Naive thymus-derived CD8-positive, alpha-beta T cell (primary cell): ENCODE results near the gene CD163. TPM values are rescaled to one million over a fixed set of nuclear protein-coding genes. Genes with fewer than 3 reads are reported as not detected.
"Not testable (repeated sequence)": the region's sequence is repeated elsewhere in the genome, so short reads cannot be mapped to it uniquely, and the experiment has no call there.

Experiments
- ATAC-seq, 2 donors: fragments of 150-1000 bp; cut with Tn5 transposase in 1 of 2; sonication (Bioruptor Pico), chemical (Tn5 transposase) in 1 of 2; 1 replicate in 1 of 2; 2 replicates in 1 of 2; pipeline ENCODE4 v1.10.0; 2021; ENCODE audit warnings: mild to moderate bottlenecking in 2 of 2, moderate library complexity in 2 of 2
- POLR2A ChIA-PET: fragments of 350-600 bp; sonication (Branson Sonifier 250); formaldehyde crosslinking; loops from one replicate; lab custom pipeline; 2021; ENCODE audit warnings: antibody characterized with exemption; lab: Charles Lee
- DNase-seq, 10 donors: peaks; one replicate each; pipeline versions ENCODE4 v3.0.0 to v3.0.0-alpha.2; 2020 to 2022
- H3K27ac Mint-ChIP-seq, 10 donors: one replicate each; pipeline ENCODE4 v1.8.0; 2020 to 2022; ENCODE audit warnings: mild to moderate bottlenecking in 10 of 10, mixed read lengths in 10 of 10, moderate library complexity in 4 of 10, inconsistent platforms in 1 of 10
- H3K27me3 Mint-ChIP-seq, 5 donors: one replicate each; pipeline ENCODE4 v1.8.0; 2021 to 2022; ENCODE audit warnings: mixed read lengths in 5 of 5
- H3K36me3 Mint-ChIP-seq, 3 donors: one replicate each; pipeline ENCODE4 v1.8.0; 2020 to 2022; ENCODE audit warnings: mixed read lengths in 3 of 3, mild to moderate bottlenecking in 2 of 3, inconsistent platforms in 1 of 3
- H3K4me1 Mint-ChIP-seq, 4 donors: one replicate each; pipeline ENCODE4 v1.8.0; 2021 to 2022; ENCODE audit warnings: mixed read lengths in 4 of 4
- H3K4me3 Mint-ChIP-seq, 10 donors: one replicate each; pipeline ENCODE4 v1.8.0; 2020 to 2022; ENCODE audit warnings: mild to moderate bottlenecking in 10 of 10, mixed read lengths in 10 of 10, moderate library complexity in 6 of 10, inconsistent platforms in 1 of 10
- H3K9me3 Mint-ChIP-seq, 9 donors: one replicate each; pipeline ENCODE4 v1.8.0; 2020 to 2022; ENCODE audit warnings: mixed read lengths in 9 of 9, mild to moderate bottlenecking in 3 of 9, inconsistent platforms in 1 of 9, moderate library complexity in 1 of 9
- polyA plus RNA-seq, 3 donors: library from polyadenylated mRNA; unstranded; fragments of 300-500 nt; fragmentation: Illumina TruSeq; gene quantifications; one replicate each; pipeline ENCODE4 v1.2.3, GENCODE V29; 2021
- total RNA-seq, 8 experiments: library from RNA in 2 of 8; stranded (reverse) in 2 of 8; gene quantifications; one replicate each; pipeline ENCODE4 v1.2.3 and lab custom pipeline; 2021 to 2026

CD163 gene
- total RNA-seq: 1 to 10 TPM; 3.9 to 4.2 TPM
- under 1 TPM in 2 of 3 donors, not detected in 1; 0.06 to 0.32 TPM for polyA plus RNA-seq
- total RNA-seq (lab: John Stamatoyannopoulos, UW): 0 to 0.49 (median 0) reads per million in 6 experiments

- no peak within 1 kb of the TSS for H3K4me3 Mint-ChIP-seq
- ATAC-seq: no peak
- H3K36me3 Mint-ChIP-seq: peaks cover 0 to 5% (median 0%) of the 10 kb centered on the region in 3 donors
- POLR2A ChIA-PET: no interaction called here
- peaks cover 0 to 10% (median 2%) of the 10 kb centered on the region in 9 donors for H3K9me3 Mint-ChIP-seq
- H3K4me1 Mint-ChIP-seq: peaks cover 0 to under 1% (median 0%) of the 10 kb centered on the region in 4 donors
- no peak for DNase-seq
- H3K27me3 Mint-ChIP-seq: peaks cover 12 to 37% (median 18%) of the 10 kb centered on the region in 5 donors
- H3K27ac Mint-ChIP-seq: no peak within 1 kb of the TSS
Measured at GRCh38 chr12:7503686-7504415, at the start of gene CD163. Gene CD163 (minus strand): TSS chr12:7503777. CDS start chr12:7503690, 87 bp downstream.

- H3K27me3 Mint-ChIP-seq: peaks cover 17 to 71% (median 30%) of the 10 kb centered on the region in 5 donors
- no peak overlapping the region for H3K4me3 Mint-ChIP-seq
- no peak for ATAC-seq
- peaks cover 0 to 2% (median 0%) of the 10 kb centered on the region in 4 donors for H3K4me1 Mint-ChIP-seq
- H3K36me3 Mint-ChIP-seq: peaks cover 0 to 23% (median 8%) of the 10 kb centered on the region in 3 donors
- POLR2A ChIA-PET: no interaction called here
- DNase-seq: no peak
- H3K9me3 Mint-ChIP-seq: peaks cover 0 to 26% (median 11%) of the 10 kb centered on the region in 9 donors
- H3K27ac Mint-ChIP-seq: no peak overlapping the region
Measured at GRCh38 chr12:7542813-7543212, 39.2 kb upstream of the CD163 start.

GRCh38 chr12:7542046-7542445 lies 38.5 kb upstream of the CD163 start:
- POLR2A ChIA-PET: no interaction called here
- Mint-ChIP-seq H3K27ac (no peak overlapping the region), H3K4me3 (no peak overlapping the region), H3K4me1 (peaks cover 0 to 2% (median 0%) of the 10 kb centered on the region in 4 donors), H3K9me3 (peaks cover 0 to 28% (median 9%) of the 10 kb centered on the region in 9 donors), H3K27me3 (peaks cover 20 to 71% (median 32%) of the 10 kb centered on the region in 5 donors), H3K36me3 (peaks cover 0 to 25% (median 8%) of the 10 kb centered on the region in 3 donors)
- ATAC-seq (no peak), DNase-seq (no peak)

GRCh38 chr12:7514416-7514815 lies 10.8 kb upstream of the CD163 start:
- DNase-seq (no peak), ATAC-seq (no peak)
- POLR2A ChIA-PET: no interaction called here
- Mint-ChIP-seq H3K36me3 (no peaks in the 10 kb centered on the region), H3K4me3 (no peak overlapping the region), H3K27me3 (peaks cover 0 to 15% (median 3%) of the 10 kb centered on the region in 5 donors), H3K9me3 (peaks cover 0 to under 1% (median 0%) of the 10 kb centered on the region in 9 donors), H3K4me1 (no peaks in the 10 kb centered on the region), H3K27ac (no peak overlapping the region)

GRCh38 chr12:7512553-7512952 lies 9.0 kb upstream of the CD163 start:
- no peak overlapping the region for H3K4me3 Mint-ChIP-seq
- DNase-seq (no peak), ATAC-seq (no peak)
- POLR2A ChIA-PET: no interaction called here
- H3K27me3 Mint-ChIP-seq: peaks cover 4 to 29% (median 14%) of the 10 kb centered on the region in 5 donors
- H3K27ac Mint-ChIP-seq: no peak overlapping the region
- peaks cover 0 to 5% (median 0%) of the 10 kb centered on the region in 3 donors for H3K36me3 Mint-ChIP-seq
- peaks cover 0 to 1% (median 0%) of the 10 kb centered on the region in 4 donors for H3K4me1 Mint-ChIP-seq
- H3K9me3 Mint-ChIP-seq: peaks cover 0 to 15% (median 3%) of the 10 kb centered on the region in 9 donors

- DNase-seq, ATAC-seq, H3K4me1 Mint-ChIP-seq, H3K27ac Mint-ChIP-seq, POLR2A ChIA-PET, H3K36me3 Mint-ChIP-seq, H3K4me3 Mint-ChIP-seq: not testable (repeated sequence)
- H3K9me3 Mint-ChIP-seq: peaks cover 0 to 16% (median 6%) of the 10 kb centered on the region in 9 donors
- H3K27me3 Mint-ChIP-seq: peaks cover 5 to 28% (median 11%) of the 10 kb centered on the region in 5 donors
Measured at GRCh38 chr12:7509793-7510470, 6.4 kb upstream of the CD163 start.

GRCh38 chr12:7502612-7503011 lies 965 bp downstream of the CD163 start:
- POLR2A ChIA-PET: no interaction called here
- peaks cover 0 to 6% (median 0%) of the 10 kb centered on the region in 9 donors for H3K9me3 Mint-ChIP-seq
- ATAC-seq (no peak), DNase-seq (no peak)
- no peak overlapping the region for H3K27ac Mint-ChIP-seq
- no peaks in the 10 kb centered on the region for H3K36me3 Mint-ChIP-seq
- H3K4me3 Mint-ChIP-seq: no peak overlapping the region
- no peaks in the 10 kb centered on the region for H3K4me1 Mint-ChIP-seq
- peaks cover 12 to 38% (median 18%) of the 10 kb centered on the region in 5 donors for H3K27me3 Mint-ChIP-seq

GRCh38 chr12:7501031-7501588 lies 2.5 kb downstream of the CD163 start:
- POLR2A ChIA-PET: no interaction called here
- DNase-seq (no peak), ATAC-seq (no peak)
- no peaks in the 10 kb centered on the region for H3K4me1 Mint-ChIP-seq
- peaks cover 0 to 3% (median 0%) of the 10 kb centered on the region in 9 donors for H3K9me3 Mint-ChIP-seq
- H3K36me3 Mint-ChIP-seq: no peaks in the 10 kb centered on the region
- no peak overlapping the region for H3K4me3 Mint-ChIP-seq
- peaks cover 16 to 47% (median 22%) of the 10 kb centered on the region in 5 donors for H3K27me3 Mint-ChIP-seq
- H3K27ac Mint-ChIP-seq: no peak overlapping the region

GRCh38 chr12:7499636-7500035 lies 3.9 kb downstream of the CD163 start:
- H3K4me3 Mint-ChIP-seq: no peak overlapping the region
- ATAC-seq (no peak), DNase-seq (no peak)
- no peaks in the 10 kb centered on the region for H3K4me1 Mint-ChIP-seq
- H3K36me3 Mint-ChIP-seq: no peaks in the 10 kb centered on the region
- POLR2A ChIA-PET: no interaction called here
- no peak overlapping the region for H3K27ac Mint-ChIP-seq
- peaks cover 22 to 59% (median 28%) of the 10 kb centered on the region in 5 donors for H3K27me3 Mint-ChIP-seq
- H3K9me3 Mint-ChIP-seq: peaks cover 0 to 3% (median 0%) of the 10 kb centered on the region in 9 donors

- ATAC-seq (no peak), DNase-seq (no peak)
- no peak overlapping the region for H3K4me3 Mint-ChIP-seq
- H3K36me3 Mint-ChIP-seq: no peaks in the 10 kb centered on the region
- peaks cover 0 to 3% (median 0%) of the 10 kb centered on the region in 9 donors for H3K9me3 Mint-ChIP-seq
- POLR2A ChIA-PET: no interaction called here
- H3K27me3 Mint-ChIP-seq: peaks cover 21 to 59% (median 28%) of the 10 kb centered on the region in 5 donors
- peak overlapping the region in 1 of 10 donors; percentile 0 for H3K27ac Mint-ChIP-seq
- H3K4me1 Mint-ChIP-seq: no peaks in the 10 kb centered on the region
Measured at GRCh38 chr12:7498809-7499208, 4.8 kb downstream of the CD163 start.

- POLR2A ChIA-PET: no interaction called here
- Mint-ChIP-seq H3K27ac (no peak overlapping the region), H3K9me3 (peaks cover 0 to 3% (median 0%) of the 10 kb centered on the region in 9 donors), H3K4me1 (no peaks in the 10 kb centered on the region), H3K4me3 (no peak overlapping the region), H3K27me3 (peaks cover 16 to 62% (median 24%) of the 10 kb centered on the region in 5 donors), H3K36me3 (no peaks in the 10 kb centered on the region)
- no peak for ATAC-seq
- DNase-seq: no peak
Measured at GRCh38 chr12:7497661-7498060, 5.9 kb downstream of the CD163 start.

- Mint-ChIP-seq H3K4me3 (no peak overlapping the region), H3K27me3 (peaks cover 18 to 66% (median 24%) of the 10 kb centered on the region in 5 donors), H3K27ac (no peak overlapping the region), H3K36me3 (no peaks in the 10 kb centered on the region), H3K9me3 (peaks cover 0 to 3% (median 0%) of the 10 kb centered on the region in 9 donors), H3K4me1 (no peaks in the 10 kb centered on the region)
- POLR2A ChIA-PET: no interaction called here
- DNase-seq: no peak
- ATAC-seq: no peak
Measured at GRCh38 chr12:7496451-7496850, 7.1 kb downstream of the CD163 start.
